Midbrain (tissue), 1 donor: ENCODE data around the gene PRKD1.

Experiments used
- DNase-seq: peaks from one replicate; lab custom pipeline; 2025; lab: John Stamatoyannopoulos, UW

The PRKD1 gene

DNA sequence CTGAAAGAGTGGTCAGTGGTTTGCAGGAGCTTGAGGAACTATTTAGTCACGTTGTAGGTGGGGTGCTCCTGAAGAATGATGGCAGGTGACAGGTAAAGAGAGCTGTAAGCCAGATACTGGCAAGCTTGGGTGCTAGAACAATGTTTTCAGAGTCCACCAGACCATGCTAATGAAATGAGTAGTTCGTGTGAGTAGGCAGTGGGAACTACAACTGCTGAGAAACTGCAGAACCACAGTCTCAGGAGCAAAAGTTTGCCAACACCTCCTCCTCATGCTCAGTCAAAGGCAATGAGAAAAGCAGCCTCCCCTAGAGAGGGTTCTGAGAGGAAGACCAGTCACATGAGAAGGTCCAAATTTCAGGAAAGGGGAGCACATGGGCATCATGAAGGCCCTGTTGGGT, 91.3 kb downstream of the PRKD1 start:
- no peak for DNase-seq

DNA sequence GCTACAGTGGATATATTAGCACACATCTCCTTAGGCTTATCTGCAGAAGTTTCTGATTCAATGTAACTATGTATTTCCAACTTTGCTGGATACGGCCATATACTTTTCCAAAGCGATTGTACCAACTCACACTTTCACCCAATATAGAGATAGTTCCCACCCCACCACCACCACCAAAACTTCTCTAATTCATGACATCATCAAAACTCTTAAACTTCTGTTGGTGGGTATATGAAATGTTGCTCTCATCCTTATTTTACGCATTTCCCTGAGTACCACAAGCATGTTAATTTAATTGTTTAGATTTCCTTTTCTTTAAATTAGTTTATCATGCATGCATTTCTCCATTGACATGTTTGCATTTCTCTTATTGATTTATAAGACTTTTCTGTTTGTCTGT, 95.6 kb downstream of the PRKD1 start:
- DNase-seq, result no peak

DNA sequence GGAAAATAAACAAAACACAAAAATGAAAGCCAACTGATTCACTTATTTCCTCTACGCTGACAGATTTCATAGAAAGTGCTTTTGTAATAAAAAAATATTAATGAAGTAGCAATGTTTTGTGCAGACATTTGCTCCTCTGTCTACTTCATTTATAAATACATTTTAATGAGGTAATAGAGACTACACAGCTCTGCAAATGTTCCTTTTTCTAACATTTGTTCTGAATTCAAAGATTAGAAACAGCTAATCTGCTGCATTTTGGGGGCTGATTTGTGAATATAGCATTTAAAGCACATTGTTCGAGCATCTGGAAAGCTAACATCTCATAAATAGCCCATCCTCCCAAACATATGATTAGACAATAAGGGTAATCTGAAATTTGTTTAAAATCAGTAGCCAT, 97.8 kb downstream of the PRKD1 start:
- no peak for DNase-seq

DNA sequence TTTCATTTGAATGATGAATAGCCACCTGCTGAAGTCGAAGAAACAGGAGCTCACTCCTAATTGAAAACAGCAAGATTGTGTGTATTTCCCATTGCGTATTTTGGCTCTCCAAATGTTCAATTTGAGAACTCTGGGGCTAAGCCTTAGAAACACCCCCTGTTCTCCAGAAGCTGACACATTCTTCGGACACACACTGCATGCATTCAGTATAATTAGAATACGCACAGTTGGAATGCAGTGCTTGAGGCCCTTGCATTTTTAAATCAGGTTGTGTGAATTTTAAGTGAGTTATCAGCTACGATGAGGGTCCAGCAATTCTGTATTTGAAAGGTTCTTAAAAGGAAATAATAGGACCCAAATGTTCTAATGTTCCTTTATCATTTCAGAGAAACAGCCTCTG, 103.8 kb downstream of the PRKD1 start:
- no peak for DNase-seq

DNA sequence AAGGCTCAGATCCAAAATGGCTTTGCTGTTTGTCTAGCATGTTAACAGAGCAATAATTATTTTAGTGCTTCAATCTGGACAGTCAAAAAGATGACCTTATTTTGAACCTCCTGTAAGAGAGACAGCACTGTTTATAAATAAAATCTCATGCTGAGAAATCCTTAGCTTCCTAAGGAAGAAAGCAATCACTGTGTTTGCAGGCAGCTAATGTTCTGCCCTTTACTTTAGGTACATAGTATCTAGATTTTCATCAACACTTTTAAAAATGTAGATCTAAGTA, 105.3 kb downstream of the PRKD1 start:
- no peak for DNase-seq

DNA sequence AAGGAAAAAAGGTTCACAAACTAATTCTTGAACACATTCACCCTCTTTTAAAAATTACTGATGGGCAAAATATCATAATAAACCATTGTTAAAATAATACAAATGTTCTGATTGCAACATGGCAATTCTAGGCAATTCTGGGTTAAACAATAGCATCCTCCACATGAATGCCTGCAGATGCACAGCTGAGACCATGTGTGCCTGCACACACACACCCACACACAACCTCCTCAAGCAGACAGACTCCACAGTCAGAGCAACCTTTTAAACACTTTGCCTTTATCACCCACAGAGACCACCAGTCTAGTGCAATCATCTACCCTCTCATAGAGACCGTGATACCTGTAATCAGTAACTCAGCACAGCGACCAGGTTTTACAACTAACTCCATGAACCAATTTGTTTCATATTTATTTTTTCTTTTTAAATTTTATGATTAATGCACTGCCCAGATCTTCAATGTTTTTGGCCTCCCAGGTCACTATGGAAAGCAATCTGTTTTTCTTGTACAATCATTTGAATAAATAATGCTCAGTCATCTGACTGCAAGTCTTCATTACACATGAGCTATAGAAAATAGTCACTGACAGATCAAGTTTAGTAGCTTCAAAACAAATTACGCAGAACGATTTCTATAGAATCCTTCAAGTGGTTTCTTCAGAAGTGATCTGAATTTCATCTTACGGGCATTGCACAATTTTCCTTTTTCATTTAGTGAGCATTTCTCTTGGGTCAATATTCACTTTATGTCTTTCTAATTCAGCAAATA, 105.8 kb downstream of the PRKD1 start:
- no peak for DNase-seq

DNA sequence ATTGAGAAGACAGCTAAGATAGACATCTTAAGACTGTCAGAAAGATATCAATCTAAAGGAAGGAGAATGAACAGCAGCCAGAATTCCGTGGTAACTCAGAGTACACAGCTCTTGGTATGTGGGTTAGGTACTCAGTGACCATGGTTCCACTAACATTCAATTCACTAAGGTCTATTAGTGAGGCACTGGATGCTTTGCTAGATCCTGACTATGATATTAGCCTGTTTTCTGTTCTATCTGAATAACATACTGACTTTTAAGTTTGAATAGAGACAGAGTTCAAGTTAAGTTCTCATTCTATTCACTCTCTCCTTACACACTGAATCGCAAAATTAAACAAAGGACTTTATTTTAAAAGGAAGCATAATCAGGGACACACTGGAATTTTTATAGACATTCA, 106.4 kb downstream of the PRKD1 start:
- no peak for DNase-seq

DNA sequence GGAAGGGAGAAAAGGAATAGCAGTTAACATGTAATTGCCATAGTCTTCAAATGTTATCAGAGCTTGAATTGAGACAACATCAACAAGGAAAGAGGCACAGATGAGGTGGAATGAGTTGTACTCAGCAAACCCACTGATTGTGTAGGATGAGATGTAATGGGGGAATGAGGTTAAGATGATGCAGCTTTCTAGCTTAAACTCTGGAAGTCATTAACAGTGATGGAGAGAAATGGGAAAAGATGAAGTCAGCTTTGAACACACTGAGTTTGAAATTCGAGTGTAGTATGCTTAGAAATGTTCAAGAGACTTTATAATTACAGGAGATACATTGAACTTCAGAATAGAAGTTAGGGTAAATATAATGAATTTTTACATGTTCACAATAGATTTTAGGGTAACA, 106.9 kb downstream of the PRKD1 start:
- DNase-seq, result no peak

DNA sequence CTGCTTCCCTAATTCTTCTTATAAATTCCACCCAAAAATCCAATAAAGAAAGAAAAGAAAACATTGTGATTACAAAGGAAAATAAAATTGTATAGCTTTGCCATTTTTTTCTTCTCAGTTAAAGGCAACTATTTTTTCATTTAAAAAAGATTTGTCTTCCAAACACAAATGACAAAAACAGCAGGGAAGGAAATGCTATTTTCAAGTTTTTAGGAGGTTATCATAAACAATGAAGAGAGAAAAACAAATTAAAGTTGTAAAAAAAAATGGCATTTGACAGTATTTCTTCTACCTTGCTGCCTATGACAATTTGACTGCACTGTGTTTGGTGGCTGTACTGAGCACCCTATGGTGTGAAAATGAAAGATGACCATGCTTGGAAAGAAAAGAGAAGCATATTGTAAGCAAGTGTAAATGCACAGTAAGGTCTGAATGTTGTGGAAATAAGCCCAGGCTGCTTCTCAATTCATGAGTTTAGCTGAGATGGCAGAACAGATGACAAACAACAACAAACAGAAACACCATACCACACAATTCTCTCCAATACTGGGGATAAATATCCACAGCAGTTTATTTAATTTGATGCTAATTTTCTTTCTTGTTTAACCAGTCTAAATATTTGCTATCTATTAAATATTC, 109.8 kb downstream of the PRKD1 start:
- no peak for DNase-seq

DNA sequence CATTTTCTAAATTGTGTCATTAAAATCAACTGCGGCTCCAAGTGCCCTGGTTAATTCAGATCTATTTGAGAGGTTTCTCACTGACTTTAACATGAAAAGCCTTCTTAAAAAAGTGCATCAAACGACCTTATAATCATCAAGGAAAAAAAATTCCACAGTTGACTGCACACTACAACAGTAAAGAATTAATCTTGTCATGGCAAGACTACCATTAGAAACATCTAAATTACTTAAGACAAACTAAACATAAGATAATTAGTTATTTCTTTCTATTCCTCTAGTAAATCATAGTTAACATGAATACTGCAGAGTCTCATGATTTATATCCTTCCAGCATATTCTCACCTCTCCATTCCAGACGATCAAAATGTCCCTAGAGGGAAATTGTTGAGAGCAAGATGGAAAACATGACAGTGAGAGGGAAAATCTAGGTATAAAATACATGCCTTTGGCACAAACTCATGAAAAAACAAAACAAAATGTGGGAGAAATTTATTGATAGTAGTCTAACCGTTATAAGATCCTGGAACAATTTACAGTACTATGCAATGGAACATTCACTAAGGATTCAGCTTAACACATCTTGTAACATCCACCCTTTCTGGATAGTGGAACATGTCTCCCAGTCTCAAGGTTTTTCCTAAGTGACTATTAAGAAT, 112.5 kb downstream of the PRKD1 start:
- DNase-seq, result no peak

DNA sequence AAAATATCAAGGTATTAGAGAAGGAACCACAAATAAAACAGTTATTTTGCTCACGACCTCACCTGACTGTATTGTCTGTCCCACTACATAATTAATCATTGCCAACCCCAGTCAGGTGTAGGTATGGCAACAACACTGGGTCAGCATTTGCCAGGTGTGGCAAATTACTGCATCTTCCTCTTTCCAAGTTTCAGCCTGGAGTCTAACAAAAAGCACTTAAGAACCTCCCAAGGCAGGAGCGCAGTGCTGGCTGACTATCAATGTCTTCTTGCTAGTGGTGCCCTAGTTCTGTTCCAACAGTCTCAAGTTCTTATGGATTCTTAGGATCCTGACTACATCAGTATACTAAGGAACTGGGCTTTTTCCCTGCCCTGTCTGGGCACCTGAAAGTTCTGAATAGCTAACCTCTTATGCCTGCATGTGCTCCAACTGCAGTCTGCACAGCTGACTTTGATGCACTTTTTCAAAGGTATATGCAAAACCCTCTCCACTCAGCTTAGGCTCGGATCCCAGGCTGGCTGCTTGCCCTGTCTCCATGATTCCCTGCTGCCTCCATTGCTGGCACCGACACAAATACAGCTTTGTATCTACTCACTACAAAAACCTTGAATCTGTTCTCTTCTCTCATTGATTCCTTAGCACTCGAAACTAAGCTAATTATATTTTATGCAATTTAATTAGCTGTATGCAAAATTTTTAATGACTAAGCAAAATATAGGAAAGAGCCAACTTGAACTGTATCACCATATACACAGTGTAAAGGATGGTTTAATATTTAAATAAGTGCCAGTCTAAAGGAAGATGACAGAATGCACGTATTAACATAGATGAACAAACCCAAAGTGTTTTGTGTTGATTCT, 113.3 kb downstream of the PRKD1 start:
- peak; percentile 78 for DNase-seq

DNA sequence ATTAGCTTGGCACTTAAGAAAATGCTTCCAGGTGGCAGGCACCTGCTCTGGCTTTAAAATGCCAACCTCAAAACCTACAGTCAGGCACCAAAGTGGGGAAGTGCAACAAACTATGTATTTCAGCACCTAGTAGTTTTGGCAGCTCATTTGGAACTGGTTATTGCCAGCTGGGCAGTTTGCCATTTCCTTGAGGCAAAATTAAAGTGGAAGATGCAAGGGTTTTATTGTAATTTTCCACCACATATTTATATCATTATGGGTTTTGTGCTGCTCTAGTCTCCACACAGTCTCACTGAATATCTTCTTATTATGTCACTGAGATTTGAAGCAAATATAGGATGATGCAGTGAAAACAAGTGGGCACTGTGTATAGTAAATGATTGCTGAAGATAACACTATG, 117.0 kb downstream of the PRKD1 start:
- no peak for DNase-seq

DNA sequence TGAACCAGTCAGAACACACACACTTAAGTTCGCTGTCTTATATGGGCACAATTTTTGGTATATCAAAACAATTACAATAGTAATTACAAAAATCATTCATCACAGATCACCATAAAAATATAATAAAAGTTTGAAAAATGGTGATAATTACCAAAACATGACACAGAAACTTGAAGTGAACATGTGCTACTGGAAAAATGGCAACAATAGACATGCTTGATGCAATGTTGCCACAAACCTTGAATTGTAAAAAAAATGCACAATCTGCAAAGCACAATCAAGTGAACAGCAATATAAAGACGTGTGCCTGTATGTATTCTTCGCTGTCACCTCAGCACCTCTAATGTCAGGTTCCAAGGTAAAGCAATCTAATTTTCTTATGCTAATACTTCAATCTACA, 117.6 kb downstream of the PRKD1 start:
- no peak for DNase-seq

DNA sequence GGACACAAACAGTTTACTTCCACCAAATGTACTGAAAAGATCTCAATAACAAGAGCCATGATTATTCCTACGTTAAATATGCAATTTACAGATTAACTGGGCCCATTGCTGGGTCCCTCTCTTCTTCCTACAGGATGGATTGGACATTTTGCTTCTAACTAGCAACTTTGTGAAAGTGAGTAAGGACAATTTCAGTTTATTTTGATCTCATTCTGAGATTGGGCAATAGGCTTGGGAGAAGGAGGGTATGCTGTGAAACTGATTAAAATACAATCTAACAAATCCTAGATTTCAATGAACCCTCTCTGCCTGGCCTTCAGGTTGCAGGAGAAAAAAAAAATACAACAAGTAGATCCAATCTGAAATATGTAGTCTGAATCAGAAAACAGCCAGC, 121.5 kb downstream of the PRKD1 start:
- DNase-seq, result no peak

DNA sequence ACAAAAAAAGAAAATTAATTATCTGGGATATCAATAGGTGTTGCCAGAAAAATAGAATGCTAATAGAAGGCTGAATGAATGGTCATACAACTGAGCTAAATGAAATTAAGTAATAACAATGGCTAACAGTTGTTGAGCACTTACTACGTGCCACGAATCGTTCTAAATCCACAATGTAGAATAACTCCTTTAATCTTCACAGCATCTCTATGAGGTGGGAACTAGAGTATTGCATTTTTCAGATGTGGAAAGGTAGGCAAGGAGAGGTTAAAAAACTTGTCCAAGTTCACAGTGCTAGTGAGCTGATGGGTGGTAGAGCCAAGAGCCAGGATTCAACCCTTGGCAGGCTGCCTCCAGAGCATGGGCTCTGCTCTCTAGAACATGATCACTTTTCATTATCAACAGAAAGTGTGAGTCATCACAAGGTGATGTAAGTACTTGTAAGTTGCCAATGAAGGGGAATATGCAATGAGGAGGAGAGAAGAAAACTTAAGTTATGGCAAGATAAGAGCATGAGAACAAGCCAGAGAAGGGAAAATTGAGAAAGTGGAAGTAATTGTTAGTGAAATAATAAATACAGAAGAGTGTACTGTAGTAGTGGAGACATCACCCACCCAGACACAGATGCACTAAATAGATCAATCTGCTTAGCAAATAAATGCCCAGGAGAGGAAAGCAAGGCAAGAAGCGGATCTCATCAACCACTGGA, 122.1 kb downstream of the PRKD1 start:
- no peak for DNase-seq

DNA sequence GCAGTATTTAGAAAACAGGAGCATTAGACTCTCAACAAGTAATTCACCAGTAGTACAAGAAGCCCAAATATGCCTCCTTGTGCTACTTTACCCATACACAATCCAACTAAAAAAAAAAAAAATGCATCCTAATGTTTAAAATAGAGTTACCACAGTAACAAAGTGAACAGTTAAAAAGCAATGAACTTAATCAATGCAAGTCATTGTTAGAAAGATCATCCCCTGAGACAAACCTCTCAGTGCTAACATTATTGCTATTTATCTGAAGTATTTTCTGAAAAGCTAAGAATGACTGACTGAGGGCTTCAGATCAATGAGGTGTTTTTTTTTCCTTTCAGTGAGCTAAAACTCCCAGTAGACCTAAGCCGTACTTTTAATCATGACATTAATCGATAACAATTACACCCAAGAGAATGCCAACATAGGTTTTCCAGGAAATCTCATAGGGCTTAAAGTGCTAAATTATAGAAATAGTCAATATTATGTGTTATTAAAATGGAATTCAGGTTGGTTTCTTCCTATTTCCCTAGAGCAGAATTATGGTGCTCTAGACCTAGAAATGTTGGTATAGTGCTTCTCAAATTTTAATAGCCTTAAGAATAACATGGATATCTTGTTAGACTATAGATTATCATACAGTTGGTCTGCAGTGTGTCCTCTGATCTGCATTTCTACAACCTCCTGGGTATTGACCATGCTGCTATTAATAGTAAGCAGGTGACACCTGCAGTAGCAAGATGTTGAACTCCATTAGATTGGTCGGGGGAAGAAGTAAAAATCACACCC, 123.0 kb downstream of the PRKD1 start:
- DNase-seq, result no peak

DNA sequence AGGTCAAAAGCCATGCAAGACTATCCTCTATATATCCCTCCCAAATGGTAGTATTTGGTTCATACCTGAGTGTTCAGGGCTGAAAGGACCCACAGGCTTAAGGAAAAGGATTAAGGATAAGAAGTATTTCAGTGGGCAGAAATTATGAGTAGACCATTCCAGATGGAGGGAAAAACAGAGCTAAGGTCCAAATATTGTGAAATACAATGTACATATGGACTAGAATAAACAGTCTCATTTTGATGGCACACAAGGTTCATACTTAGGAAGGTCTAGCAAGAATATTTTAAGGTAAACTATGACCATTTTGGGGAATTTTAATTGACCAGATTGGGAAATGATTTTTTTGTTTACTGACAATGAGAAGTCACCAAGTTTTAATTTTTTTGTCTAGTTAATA, 124.6 kb downstream of the PRKD1 start:
- DNase-seq, result no peak

DNA sequence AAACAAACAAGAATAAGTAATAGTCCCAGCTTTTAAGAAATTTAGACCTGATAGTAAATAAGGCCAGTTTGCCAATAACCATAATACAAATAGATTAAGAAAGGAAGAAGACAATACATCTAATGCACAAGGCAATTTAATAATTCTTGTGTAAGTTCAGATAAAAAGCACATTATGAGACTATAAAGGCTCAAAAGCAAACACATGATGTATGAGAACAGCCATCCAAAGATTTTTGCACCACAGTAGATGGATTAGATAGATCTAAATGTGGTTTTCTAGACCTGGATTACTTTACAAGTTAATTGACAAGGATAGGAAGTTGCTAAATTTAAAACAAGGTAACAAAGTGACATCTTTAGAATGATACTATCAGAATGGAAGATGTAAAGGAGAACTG, 125.4 kb downstream of the PRKD1 start:
- no peak for DNase-seq

DNA sequence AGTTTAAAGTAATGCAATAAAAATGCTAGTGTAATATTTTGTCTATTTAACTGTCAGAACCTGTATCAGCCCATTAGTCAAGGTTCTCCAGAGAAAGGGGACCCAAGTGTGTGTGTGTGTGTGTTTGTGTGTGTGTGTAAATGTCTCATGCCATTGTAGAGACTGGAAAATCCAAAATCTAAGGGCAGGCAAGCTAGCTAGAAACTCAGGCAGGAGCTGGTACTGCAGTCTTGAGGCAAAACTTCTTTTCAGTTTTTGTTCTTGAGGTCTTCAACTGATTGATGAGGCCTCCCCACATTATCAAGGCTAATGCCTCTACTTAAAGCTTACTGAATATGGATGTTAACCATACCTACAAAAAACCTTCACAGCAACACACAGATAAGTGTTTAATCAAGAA, 126.7 kb downstream of the PRKD1 start:
- DNase-seq, result no peak

DNA sequence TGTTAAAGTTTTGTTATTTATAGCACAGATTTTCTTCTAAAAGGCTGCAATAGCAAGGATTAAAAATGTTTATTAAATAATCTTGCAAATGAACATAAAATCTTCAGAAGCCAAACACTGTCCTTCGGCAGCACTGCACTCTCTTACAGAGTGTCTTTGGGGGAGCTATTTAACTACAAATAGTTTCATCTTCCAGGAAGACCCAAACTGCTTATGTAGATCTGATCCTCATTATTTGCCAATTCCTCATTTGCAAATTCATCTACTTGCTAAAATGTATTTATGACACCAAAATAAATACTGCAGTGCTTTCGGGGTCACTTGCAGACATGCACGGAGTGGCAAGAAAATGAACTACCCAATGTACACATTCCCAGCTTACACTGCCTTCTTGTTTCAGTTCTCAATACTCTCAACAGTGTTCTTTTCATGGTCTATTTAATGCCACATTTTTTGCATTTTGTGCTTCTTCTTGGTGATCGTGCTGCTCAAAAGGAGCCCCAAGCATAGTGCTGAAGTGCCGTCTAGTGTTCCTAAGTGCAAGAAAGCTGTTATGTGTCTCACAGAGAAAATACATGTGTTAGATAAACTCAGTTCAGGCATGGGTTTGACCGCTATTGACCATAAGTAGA, 128.1 kb downstream of the PRKD1 start:
- DNase-seq, result peak; percentile 36

DNA sequence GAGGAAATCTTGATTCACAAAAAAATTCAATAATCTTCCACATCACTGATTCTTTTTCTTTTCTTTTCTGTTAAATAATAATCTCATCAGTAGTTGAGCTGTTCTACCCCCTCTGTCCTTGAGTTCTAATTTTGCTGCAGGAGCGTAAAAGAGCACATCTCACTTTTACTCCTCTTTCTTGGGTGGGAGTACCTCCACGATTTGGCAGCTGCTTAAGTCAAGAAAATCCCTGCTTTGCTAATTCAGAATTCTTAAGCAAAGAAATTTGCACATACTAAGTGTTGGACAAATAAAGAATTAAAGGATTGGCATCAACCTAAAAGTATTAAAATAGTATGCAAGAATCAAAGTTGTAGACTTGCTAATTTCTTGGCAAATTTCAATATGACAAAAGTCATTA, 128.8 kb downstream of the PRKD1 start:
- no peak for DNase-seq
